Measurements from ENCODE around the gene SLAMF8.

DNA sequence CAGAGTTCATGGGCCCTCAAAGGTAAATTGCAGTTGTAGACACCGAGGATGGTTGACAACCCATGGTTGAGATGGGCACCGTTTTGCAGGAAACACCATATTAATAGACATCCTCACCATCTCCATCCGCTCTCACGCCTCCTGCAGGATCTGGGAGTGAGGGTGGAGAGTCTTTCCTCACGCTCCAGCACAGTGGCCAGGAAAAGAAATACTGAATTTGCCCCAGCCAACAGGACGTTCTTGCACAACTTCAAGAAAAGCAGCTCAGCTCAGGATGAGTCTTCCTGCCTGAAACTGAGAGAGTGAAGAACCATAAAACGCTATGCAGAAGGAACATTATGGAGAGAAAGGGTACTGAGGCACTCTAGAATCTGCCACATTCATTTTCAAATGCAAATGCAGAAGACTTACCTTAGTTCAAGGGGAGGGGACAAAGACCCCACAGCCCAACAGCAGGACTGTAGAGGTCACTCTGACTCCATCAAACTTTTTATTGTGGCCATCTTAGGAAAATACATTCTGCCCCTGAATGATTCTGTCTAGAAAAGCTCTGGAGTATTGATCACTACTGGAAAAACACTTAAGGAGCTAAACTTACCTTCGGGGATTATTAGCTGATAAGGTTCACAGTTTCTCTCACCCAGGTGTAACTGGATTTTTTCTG lies 9.3 kb downstream of the SLAMF8 start:
- TF ChIP-seq, protein P1, sequence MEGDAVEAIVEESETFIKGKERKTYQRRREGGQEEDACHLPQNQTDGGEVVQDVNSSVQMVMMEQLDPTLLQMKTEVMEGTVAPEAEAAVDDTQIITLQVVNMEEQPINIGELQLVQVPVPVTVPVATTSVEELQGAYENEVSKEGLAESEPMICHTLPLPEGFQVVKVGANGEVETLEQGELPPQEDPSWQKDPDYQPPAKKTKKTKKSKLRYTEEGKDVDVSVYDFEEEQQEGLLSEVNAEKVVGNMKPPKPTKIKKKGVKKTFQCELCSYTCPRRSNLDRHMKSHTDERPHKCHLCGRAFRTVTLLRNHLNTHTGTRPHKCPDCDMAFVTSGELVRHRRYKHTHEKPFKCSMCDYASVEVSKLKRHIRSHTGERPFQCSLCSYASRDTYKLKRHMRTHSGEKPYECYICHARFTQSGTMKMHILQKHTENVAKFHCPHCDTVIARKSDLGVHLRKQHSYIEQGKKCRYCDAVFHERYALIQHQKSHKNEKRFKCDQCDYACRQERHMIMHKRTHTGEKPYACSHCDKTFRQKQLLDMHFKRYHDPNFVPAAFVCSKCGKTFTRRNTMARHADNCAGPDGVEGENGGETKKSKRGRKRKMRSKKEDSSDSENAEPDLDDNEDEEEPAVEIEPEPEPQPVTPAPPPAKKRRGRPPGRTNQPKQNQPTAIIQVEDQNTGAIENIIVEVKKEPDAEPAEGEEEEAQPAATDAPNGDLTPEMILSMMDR (IDR thresholded peaks at IDR 0.05) = no peak
- TF ChIP-seq POLR2A (IDR thresholded peaks at IDR 0.05) (no peak), EP300 (IDR thresholded peaks at IDR 0.05) (no peak), POLR2AphosphoS5 (IDR thresholded peaks at IDR 0.05) (no peak)

All from upper lobe of left lung (tissue), 4 donors.